ENCODE measurements around the gene SPAAR. TPM values are rescaled to one million over a fixed set of nuclear protein-coding genes. Genes with fewer than 3 reads are reported as not detected.

SPAAR gene
- total RNA-seq, 1 donor from 2014 or later, result 0.49 TPM

DNA sequence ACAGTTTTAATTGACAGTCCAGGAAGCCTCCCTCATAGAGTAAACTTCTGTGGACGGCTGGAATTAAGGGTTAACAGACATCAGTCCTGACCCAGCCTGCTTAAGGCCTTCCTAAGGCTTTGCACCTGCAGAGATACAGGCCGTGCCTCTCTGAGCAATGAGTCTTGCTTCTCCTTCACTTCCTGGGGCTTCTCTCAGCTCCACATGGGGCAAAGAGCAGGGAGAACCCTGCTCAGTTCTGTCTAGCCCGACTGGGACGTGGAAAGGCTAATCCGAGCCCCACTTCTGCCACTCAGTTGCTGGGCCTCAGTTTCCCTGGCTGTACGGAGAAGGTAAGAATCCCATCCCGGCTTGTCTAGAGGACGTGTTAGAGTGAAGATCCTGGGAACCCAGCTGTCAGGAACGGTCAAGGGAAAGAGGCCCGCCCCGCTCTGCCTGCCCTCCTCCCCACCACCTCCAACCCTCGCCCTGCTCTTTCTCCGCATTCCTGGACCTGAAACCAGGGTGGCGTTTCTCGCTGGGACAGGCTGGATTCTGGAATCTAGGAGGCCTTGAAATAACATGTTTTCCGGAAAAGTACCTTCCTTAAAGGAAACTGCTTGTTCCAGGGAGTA, 6.5 kb downstream of the SPAAR start:
- no peaks in the 10 kb centered on the region for H3K27me3 ChIP-seq
- H3K27ac ChIP-seq, result no peak overlapping the region
- no peaks in the 10 kb centered on the region for H3K36me3 ChIP-seq
- no peaks in the 10 kb centered on the region for H3K9me3 ChIP-seq
- no peak for TF ChIP-seq POLR2A (IDR thresholded peaks at IDR 0.05)
- peaks cover 12% of the 10 kb centered on the region for H3K4me1 ChIP-seq
- no peak for DNase-seq (ENCODE audit: extremely low spot score in 2 of 2)
- intact Hi-C loops (cut with DNase I), result no loop called here
- H3K4me3 ChIP-seq, result no peak overlapping the region

DNA sequence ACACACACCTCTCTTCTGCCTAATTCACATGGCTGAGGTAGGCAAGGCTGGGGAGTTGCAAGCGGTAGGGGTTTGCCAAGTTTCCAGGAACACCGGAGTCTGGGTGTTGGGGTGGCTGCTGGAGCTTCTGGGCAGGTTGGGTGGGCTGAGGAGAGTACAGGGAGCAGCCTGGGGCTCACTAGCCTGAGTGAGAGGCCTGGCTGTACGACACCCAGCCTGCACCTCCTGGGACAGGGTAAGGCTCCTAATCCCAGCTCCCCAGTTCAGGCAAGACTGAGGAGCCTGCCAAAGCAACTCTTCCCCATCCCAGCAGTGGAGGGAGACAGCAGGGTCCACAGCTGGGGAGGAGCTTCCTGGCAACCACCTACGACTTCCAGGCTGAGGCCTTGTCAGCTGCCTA, 8.0 kb downstream of the SPAAR start:
- intact Hi-C loops (cut with DNase I), result no loop called here
- Histone ChIP-seq H3K36me3 (no peaks in the 10 kb centered on the region), H3K4me1 (no peaks in the 10 kb centered on the region), H3K27me3 (no peaks in the 10 kb centered on the region), H3K4me3 (no peak overlapping the region), H3K9me3 (no peaks in the 10 kb centered on the region), H3K27ac (no peak overlapping the region)
- no peak for DNase-seq (ENCODE audit: extremely low spot score in 2 of 2)
- TF ChIP-seq, protein P1, sequence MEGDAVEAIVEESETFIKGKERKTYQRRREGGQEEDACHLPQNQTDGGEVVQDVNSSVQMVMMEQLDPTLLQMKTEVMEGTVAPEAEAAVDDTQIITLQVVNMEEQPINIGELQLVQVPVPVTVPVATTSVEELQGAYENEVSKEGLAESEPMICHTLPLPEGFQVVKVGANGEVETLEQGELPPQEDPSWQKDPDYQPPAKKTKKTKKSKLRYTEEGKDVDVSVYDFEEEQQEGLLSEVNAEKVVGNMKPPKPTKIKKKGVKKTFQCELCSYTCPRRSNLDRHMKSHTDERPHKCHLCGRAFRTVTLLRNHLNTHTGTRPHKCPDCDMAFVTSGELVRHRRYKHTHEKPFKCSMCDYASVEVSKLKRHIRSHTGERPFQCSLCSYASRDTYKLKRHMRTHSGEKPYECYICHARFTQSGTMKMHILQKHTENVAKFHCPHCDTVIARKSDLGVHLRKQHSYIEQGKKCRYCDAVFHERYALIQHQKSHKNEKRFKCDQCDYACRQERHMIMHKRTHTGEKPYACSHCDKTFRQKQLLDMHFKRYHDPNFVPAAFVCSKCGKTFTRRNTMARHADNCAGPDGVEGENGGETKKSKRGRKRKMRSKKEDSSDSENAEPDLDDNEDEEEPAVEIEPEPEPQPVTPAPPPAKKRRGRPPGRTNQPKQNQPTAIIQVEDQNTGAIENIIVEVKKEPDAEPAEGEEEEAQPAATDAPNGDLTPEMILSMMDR (IDR thresholded peaks at IDR 0.05), result no peak
- TF ChIP-seq POLR2A (IDR thresholded peaks at IDR 0.05) (no peak), POLR2AphosphoS5 (IDR thresholded peaks at IDR 0.05; ENCODE audit: insufficient read depth in 1 of 2, low read depth in 1 of 2) (no peak)

DNA sequence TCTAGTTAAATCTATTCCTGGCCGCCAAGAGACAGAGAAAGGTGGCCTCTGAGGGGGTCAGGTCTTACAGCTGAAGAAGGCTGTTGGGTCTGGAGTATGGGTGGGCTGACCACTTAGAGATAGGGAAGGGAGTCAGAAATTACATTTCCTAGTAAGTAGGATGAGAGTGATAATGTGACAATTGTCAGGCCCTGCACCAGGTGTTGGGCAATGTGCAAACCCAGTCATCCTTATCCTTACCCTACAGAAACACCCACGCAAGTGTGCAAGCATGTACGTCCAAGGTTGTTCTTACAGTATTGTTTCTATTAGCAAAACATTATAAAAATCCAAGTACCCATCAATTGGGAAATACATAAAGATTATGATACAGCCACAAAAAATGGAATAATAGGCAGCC, 9.5 kb downstream of the SPAAR start:
- no peak overlapping the region for H3K27ac ChIP-seq
- no peak for DNase-seq (ENCODE audit: extremely low spot score in 2 of 2)
- H3K4me1 ChIP-seq, result peaks cover 5% of the 10 kb centered on the region
- H3K27me3 ChIP-seq, result no peaks in the 10 kb centered on the region
- H3K36me3 ChIP-seq, result no peaks in the 10 kb centered on the region
- H3K4me3 ChIP-seq, result no peak overlapping the region
- TF ChIP-seq, protein P1 (IDR thresholded peaks at IDR 0.05), result no peak
- TF ChIP-seq POLR2AphosphoS5 (IDR thresholded peaks at IDR 0.05; ENCODE audit: insufficient read depth in 1 of 2, low read depth in 1 of 2), result no peak
- no peak for TF ChIP-seq POLR2A (IDR thresholded peaks at IDR 0.05)
- no peaks in the 10 kb centered on the region for H3K9me3 ChIP-seq
- intact Hi-C loops (cut with DNase I), result no loop called here

DNA sequence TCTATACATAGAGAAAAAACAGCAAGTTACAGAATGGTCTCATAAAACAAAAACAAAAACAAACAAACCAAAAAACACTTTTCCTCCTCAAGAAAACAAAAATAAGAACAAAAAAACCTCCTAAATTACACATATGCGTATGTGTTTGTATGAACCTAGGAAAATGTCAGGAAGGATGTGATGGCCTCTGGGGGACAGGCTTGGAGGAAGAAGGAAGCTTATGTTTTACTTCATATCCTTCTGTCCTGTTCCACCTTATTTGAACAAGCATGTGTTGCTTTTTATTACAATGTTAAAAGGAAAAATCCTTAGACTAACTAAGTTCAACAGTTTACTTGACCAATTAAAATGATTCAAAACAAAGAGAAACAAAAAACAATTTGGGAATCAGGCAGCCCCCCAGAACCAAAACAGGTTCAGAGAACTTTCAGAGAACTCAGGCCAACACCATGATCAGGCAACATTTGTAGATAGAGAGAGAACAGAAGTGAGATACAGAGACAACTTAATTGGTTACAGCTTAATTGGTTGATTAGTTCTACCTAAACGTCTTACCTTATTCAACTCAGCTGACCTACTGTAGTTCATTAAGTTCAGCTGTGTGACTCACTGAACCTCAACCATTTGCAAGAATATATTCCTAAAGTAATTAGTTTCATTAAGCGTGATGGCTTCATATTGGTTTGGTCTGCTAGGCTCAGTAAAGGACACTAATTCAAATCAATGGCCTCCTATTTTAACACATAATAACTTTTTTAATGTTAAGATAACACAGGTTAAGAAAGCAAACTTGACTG, 10.1 kb downstream of the SPAAR start:
- Histone ChIP-seq H3K27me3 (no peaks in the 10 kb centered on the region), H3K4me3 (no peak overlapping the region), H3K27ac (peak overlapping the region; percentile 16), H3K4me1 (peaks cover 11% of the 10 kb centered on the region), H3K9me3 (no peaks in the 10 kb centered on the region), H3K36me3 (no peaks in the 10 kb centered on the region)
- intact Hi-C loops (cut with DNase I), result no loop called here
- no peak for DNase-seq (ENCODE audit: extremely low spot score in 2 of 2)
- TF ChIP-seq POLR2AphosphoS5 (IDR thresholded peaks at IDR 0.05; ENCODE audit: insufficient read depth in 1 of 2, low read depth in 1 of 2) (no peak), POLR2A (IDR thresholded peaks at IDR 0.05) (no peak)
- TF ChIP-seq, protein P1 (IDR thresholded peaks at IDR 0.05), result no peak

DNA sequence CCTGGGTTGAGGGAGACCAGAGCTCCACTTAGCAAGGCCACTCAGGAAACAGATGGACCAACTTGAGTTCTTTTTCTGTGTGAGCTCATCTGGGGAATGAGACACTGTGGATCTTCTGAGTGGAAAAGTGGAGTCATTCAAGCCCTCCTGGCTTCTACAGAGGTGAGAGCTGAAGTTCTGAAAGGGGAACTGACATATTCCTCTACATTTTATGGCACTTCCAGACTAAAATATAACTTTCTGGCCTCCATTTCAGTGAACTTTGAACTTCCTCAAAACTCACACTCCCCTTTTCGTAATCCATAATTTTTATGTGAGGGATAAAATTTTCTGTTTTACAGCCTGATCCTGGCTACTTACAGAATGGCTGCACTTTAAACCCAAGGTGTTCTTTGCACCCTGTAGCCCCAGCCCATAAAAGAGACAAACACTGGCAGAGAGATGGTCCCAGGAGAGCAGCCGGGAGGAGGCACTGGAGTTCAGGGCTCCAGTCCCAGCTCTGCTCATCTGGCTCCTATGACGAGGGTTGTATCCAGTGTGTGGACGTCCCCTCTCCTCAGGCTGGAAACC, 10.8 kb downstream of the SPAAR start:
- no peak for DNase-seq (ENCODE audit: extremely low spot score in 2 of 2)
- TF ChIP-seq, protein P1 (IDR thresholded peaks at IDR 0.05), result no peak
- TF ChIP-seq POLR2A (IDR thresholded peaks at IDR 0.05) (no peak), POLR2AphosphoS5 (IDR thresholded peaks at IDR 0.05; ENCODE audit: insufficient read depth in 1 of 2, low read depth in 1 of 2) (no peak)
- Histone ChIP-seq H3K36me3 (no peaks in the 10 kb centered on the region), H3K9me3 (no peaks in the 10 kb centered on the region), H3K27ac (peak overlapping the region; percentile 16), H3K4me3 (no peak overlapping the region), H3K4me1 (peaks cover 16% of the 10 kb centered on the region), H3K27me3 (no peaks in the 10 kb centered on the region)
- intact Hi-C loops (cut with DNase I), result no loop called here
